ENCODE results near the gene P2RY8.
A peak's percentile ranks its signal among the peaks of the same experiment; 100 is the strongest.

GRCh38 chrX:1453951-1454785 is 82.8 kb downstream of the P2RY8 start:
- TF ChIP-seq CTCF (IDR thresholded peaks at IDR 0.05) (peak; percentile 96 to 98 (median 97)), POLR2AphosphoS5 (IDR thresholded peaks at IDR 0.05) (no peak)

Data from upper lobe of left lung (tissue), 4 donors.